ENCODE results near the gene SPTY2D1.
"Not testable (repeated sequence)": the region's sequence is repeated elsewhere in the genome, so short reads cannot be mapped to it uniquely, and the experiment has no call there.

Gene SPTY2D1

DNA sequence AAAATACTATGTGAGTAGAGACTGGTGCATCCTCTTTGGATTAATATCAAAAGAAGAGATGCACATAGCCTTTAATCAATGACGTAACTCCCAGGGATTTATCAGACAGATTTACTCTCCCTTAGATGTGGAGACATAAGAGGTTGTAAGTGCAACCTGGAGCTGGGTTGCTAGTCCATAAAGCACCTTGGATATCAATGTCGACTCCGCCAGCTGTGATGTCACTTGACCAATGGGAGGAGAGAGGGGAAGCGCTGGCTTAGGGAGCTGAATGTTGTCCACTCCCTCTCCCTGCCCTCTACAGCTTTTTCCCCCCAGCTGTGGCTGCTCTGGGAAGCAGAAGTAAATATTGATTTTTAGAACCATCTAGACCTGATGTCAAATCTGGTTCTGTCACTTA, 35.6 kb upstream of the SPTY2D1 start:
- no peaks in the 10 kb centered on the region for H3K9me2 ChIP-seq (replicated peaks; ENCODE audit: control insufficient read depth, low read length)
- no peaks in the 10 kb centered on the region; the same call in 1 of the 2 replicates for H3K27me3 ChIP-seq (ENCODE audit: control insufficient read depth, low read length)
- no peaks in the 10 kb centered on the region for H3F3A ChIP-seq (ENCODE audit: control insufficient read depth, insufficient read depth)
- H3K36me3 ChIP-seq (ENCODE audit: control insufficient read depth, low read length): no peaks in the 10 kb centered on the region
- no peaks in the 10 kb centered on the region for H3K79me2 ChIP-seq (ENCODE audit: control insufficient read depth, low read length)
- peaks cover 5% of the 10 kb centered on the region for H3K4me1 ChIP-seq (ENCODE audit: control insufficient read depth, low read length)
- no peak overlapping the region for H3K4me2 ChIP-seq (ENCODE audit: low read length)
- no peak overlapping the region for H3K4me3 ChIP-seq (ENCODE audit: low read length)
- TF ChIP-seq, protein P1, sequence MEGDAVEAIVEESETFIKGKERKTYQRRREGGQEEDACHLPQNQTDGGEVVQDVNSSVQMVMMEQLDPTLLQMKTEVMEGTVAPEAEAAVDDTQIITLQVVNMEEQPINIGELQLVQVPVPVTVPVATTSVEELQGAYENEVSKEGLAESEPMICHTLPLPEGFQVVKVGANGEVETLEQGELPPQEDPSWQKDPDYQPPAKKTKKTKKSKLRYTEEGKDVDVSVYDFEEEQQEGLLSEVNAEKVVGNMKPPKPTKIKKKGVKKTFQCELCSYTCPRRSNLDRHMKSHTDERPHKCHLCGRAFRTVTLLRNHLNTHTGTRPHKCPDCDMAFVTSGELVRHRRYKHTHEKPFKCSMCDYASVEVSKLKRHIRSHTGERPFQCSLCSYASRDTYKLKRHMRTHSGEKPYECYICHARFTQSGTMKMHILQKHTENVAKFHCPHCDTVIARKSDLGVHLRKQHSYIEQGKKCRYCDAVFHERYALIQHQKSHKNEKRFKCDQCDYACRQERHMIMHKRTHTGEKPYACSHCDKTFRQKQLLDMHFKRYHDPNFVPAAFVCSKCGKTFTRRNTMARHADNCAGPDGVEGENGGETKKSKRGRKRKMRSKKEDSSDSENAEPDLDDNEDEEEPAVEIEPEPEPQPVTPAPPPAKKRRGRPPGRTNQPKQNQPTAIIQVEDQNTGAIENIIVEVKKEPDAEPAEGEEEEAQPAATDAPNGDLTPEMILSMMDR (IDR thresholded peaks at IDR 0.05; ENCODE audit: low read depth, low read length, poor library complexity, severe bottlenecking): no peak
- no peak for TF ChIP-seq EZH2phosphoT487 (IDR thresholded peaks at IDR 0.05; ENCODE audit: borderline replicate concordance, low read length)
- no peak overlapping the region for H3K27ac ChIP-seq (ENCODE audit: low read depth, low read length)
- H3K9me3 ChIP-seq (ENCODE audit: control insufficient read depth, insufficient read depth, low read length): no peaks in the 10 kb centered on the region
- no peaks in the 10 kb centered on the region for H4K20me1 ChIP-seq (ENCODE audit: control insufficient read depth, insufficient read depth, low read depth, low read length)

DNA sequence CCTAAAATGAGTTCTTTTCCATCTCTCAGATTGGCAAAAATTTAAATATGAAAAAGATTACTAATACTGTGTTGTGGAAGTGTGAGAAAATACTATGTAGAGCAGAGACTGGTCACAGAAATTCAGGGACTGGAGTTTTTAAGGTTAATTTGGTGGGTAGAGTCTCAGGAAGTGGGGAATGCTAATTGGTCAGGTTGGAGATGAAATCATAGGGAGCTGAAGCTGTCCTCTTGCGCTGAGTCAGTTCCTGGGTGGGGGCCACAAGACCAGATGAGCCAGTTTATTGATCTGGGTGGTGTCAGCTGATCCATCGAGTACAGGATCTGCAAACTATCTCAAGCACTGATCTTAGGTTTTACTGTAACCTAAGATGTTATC, 35.1 kb upstream of the SPTY2D1 start:
- Histone ChIP-seq H4K20me1 (ENCODE audit: control insufficient read depth, insufficient read depth, low read depth, low read length) (no peaks in the 10 kb centered on the region), H3K36me3 (ENCODE audit: control insufficient read depth, low read length) (no peaks in the 10 kb centered on the region), H3K27me3 (ENCODE audit: control insufficient read depth, low read length) (no peaks in the 10 kb centered on the region; the same call in 1 of the 2 replicates), H3K79me2 (ENCODE audit: control insufficient read depth, low read length) (no peaks in the 10 kb centered on the region), H3K27ac (ENCODE audit: low read depth, low read length) (no peak overlapping the region), H3K4me3 (ENCODE audit: low read length) (no peak overlapping the region), H3F3A (ENCODE audit: control insufficient read depth, insufficient read depth) (no peaks in the 10 kb centered on the region), H3K4me1 (ENCODE audit: control insufficient read depth, low read length) (peaks cover 5% of the 10 kb centered on the region), H3K9me2 (replicated peaks; ENCODE audit: control insufficient read depth, low read length) (no peaks in the 10 kb centered on the region), H3K9me3 (ENCODE audit: control insufficient read depth, insufficient read depth, low read length) (no peaks in the 10 kb centered on the region), H3K4me2 (ENCODE audit: low read length) (no peak overlapping the region)
- TF ChIP-seq, protein P1 (IDR thresholded peaks at IDR 0.05; ENCODE audit: low read depth, low read length, poor library complexity, severe bottlenecking): no peak
- TF ChIP-seq EZH2phosphoT487 (IDR thresholded peaks at IDR 0.05; ENCODE audit: borderline replicate concordance, low read length): no peak

DNA sequence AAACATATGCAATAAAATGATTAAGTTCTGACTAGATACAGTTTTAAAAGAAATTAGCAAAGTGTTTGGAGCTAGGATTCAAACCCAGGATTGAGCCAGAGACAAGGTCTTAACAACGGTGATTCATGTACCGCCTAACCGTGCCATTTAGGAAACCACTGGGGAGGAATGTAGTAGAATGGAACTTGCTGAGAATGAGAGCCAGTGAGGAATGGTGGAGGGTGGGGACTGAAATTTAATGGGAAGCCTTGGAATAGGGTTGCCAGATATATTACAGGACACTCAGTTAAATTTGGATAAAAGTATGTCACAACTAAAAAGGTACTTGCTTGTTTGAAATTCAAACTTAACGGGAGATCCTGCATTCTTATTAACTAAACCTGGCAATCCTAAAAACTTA, 34.0 kb upstream of the SPTY2D1 start:
- no peaks in the 10 kb centered on the region for H3K36me3 ChIP-seq (ENCODE audit: control insufficient read depth, low read length)
- H3K27ac ChIP-seq (ENCODE audit: low read depth, low read length): no peak overlapping the region
- no peaks in the 10 kb centered on the region for H3K9me2 ChIP-seq (replicated peaks; ENCODE audit: control insufficient read depth, low read length)
- H3K27me3 ChIP-seq (ENCODE audit: control insufficient read depth, low read length): no peaks in the 10 kb centered on the region; the same call in 1 of the 2 replicates
- no peaks in the 10 kb centered on the region for H3K9me3 ChIP-seq (ENCODE audit: control insufficient read depth, insufficient read depth, low read length)
- H3F3A ChIP-seq (ENCODE audit: control insufficient read depth, insufficient read depth): no peaks in the 10 kb centered on the region
- no peak overlapping the region for H3K4me3 ChIP-seq (ENCODE audit: low read length)
- TF ChIP-seq, protein P1 (IDR thresholded peaks at IDR 0.05; ENCODE audit: low read depth, low read length, poor library complexity, severe bottlenecking): no peak
- TF ChIP-seq EZH2phosphoT487 (IDR thresholded peaks at IDR 0.05; ENCODE audit: borderline replicate concordance, low read length): no peak
- H3K4me1 ChIP-seq (ENCODE audit: control insufficient read depth, low read length): peaks cover 5% of the 10 kb centered on the region
- H3K4me2 ChIP-seq (ENCODE audit: low read length): no peak overlapping the region
- H4K20me1 ChIP-seq (ENCODE audit: control insufficient read depth, insufficient read depth, low read depth, low read length): no peaks in the 10 kb centered on the region
- H3K79me2 ChIP-seq (ENCODE audit: control insufficient read depth, low read length): no peaks in the 10 kb centered on the region

DNA sequence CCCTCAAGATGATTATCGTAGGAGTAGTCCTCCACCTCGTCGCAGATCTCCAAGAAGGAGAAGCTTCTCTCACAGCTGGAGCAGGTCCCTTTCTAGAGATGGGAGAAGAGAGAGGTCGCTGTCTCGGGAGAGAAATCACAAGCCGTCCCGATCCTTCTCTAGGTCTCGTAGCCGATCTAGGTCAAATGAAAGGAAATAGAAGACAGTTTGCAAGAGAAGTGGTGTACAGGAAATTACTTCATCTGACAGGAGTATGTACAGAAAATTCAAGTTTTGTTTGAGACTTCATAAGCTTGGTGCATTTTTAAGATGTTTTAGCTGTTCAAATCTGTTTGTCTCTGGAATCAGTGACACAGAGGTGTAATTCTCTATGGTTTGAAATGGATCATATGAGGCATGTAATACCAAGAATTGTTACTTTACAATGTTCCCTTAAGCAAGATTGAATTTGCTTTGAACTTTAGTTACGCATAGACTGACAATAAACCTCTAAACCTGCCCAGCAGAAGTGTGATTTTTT, 31.3 kb upstream of the SPTY2D1 start:
- not testable (repeated sequence) for H3K27me3 ChIP-seq (ENCODE audit: control insufficient read depth, low read length); H3K4me2 ChIP-seq (ENCODE audit: low read length); H3K79me2 ChIP-seq (ENCODE audit: control insufficient read depth, low read length)

More for the DNA sequence above, 31.3 kb upstream of the SPTY2D1 start:
- H3K9me2 ChIP-seq (replicated peaks; ENCODE audit: control insufficient read depth, low read length); H3K9me3 ChIP-seq (ENCODE audit: control insufficient read depth, insufficient read depth, low read length); H4K20me1 ChIP-seq (ENCODE audit: control insufficient read depth, insufficient read depth, low read depth, low read length); H3K4me1 ChIP-seq (ENCODE audit: control insufficient read depth, low read length); H3K4me3 ChIP-seq (ENCODE audit: low read length); H3K27ac ChIP-seq (ENCODE audit: low read depth, low read length); H3K36me3 ChIP-seq (ENCODE audit: control insufficient read depth, low read length); H3F3A ChIP-seq (ENCODE audit: control insufficient read depth, insufficient read depth): not testable (repeated sequence)

Data from DOHH2 (cell line).